Endothelial cell of umbilical vein (primary cell): Measurements from ENCODE around the gene DUS1L. TPM values are rescaled to one million over a fixed set of nuclear protein-coding genes. Genes with fewer than 3 reads are reported as not detected.

ENCODE experiments used
- BruUV-seq: library from RNA; stranded (reverse); fragments of 400-500 nt; replicated peaks from 2 replicates; lab custom pipeline; 2021; lab: Mats Ljungman, UMichigan
- CTCF ChIA-PET: fragments of 300-600, 350-600 bp; sonication (Branson Sonifier 250); formaldehyde crosslinking; loops from one replicate; lab custom pipeline; 2021; ENCODE audit warnings: antibody characterized with exemption, inconsistent platforms; lab: Charles Lee
- POLR2A ChIA-PET: fragments of 300-600, 350-600 bp; sonication (Branson Sonifier 250); formaldehyde crosslinking; loops from one replicate; lab custom pipeline; 2021; ENCODE audit warnings: antibody characterized with exemption, inconsistent platforms; lab: Charles Lee
- DNase-seq: peaks from one replicate; pipeline ENCODE4 v3.0.0-alpha.2; 2011; ENCODE audit warnings: low read depth, low spot score
- FAIRE-seq: peaks from 2 replicates; lab custom pipeline; 2011; peaks lifted over from hg19 to GRCh38; lab: Jason Lieb, UNC
- H2AFZ ChIP-seq: 2 replicates; pipeline ENCODE4 v1.6.0; 2012; ENCODE audit warnings: low read depth, low read length, control low read depth, inconsistent platforms
- H3K27ac ChIP-seq: 2 replicates; pipeline ENCODE4 v1.5.1; 2011; ENCODE audit warnings: low read depth, mild to moderate bottlenecking, control low read depth, low read length, moderate library complexity; ENCODE audit not compliant: insufficient read depth
- H3K27me3 ChIP-seq, 2 experiments: 2 replicates each; pipeline versions ENCODE4 v1.6.0 to v1.6.1; 2011; ENCODE audit warnings: low read length in 2 of 2, mixed read lengths in 1 of 2; ENCODE audit not compliant: control insufficient read depth in 2 of 2, insufficient read depth in 2 of 2
- H3K36me3 ChIP-seq, 2 experiments: 2 replicates in 1 of 2; 3 replicates in 1 of 2; pipeline ENCODE4 v1.5.1; 2011; ENCODE audit warnings: low read length in 2 of 2, mild to moderate bottlenecking in 1 of 2, moderate library complexity in 1 of 2; ENCODE audit not compliant: control insufficient read depth in 2 of 2, insufficient read depth in 2 of 2; ENCODE audit errors: extremely low read depth in 1 of 2
- H3K4me1 ChIP-seq: 3 replicates; pipeline ENCODE4 v1.5.1; 2011; ENCODE audit warnings: mild to moderate bottlenecking, low read length; ENCODE audit not compliant: control insufficient read depth, insufficient read depth; ENCODE audit errors: extremely low read depth
- H3K4me2 ChIP-seq: 2 replicates; pipeline ENCODE4 v1.6.1; 2011; ENCODE audit warnings: low read length, control low read depth, mixed read lengths; ENCODE audit not compliant: insufficient read depth
- H3K4me3 ChIP-seq, 3 experiments: fragments of 200-600 bp in 1 of 3; sonication (generic), shearing (Covaris generic) in 1 of 3; replicated peaks in 1 of 3; 2 replicates each; pipeline ENCODE4 v1.5.1; 2011 to 2016; ENCODE audit warnings: control low read depth in 3 of 3, low read length in 3 of 3, mild to moderate bottlenecking in 2 of 3, inconsistent platforms in 1 of 3, low read depth in 1 of 3, moderate library complexity in 1 of 3; ENCODE audit not compliant: insufficient read depth in 1 of 3
- H3K79me2 ChIP-seq: 2 replicates; pipeline ENCODE4 v1.6.0; 2012; ENCODE audit warnings: low read length, inconsistent platforms; ENCODE audit not compliant: control insufficient read depth, insufficient read depth
- H3K9ac ChIP-seq: replicated peaks from 2 replicates; pipeline ENCODE3; 2011; ENCODE audit warnings: low read length, control low read depth; ENCODE audit not compliant: insufficient read depth; ENCODE audit errors: extremely low read depth
- H3K9me1 ChIP-seq: replicated peaks from 3 replicates; pipeline ENCODE4 v1.6.0; 2011; ENCODE audit warnings: mild to moderate bottlenecking, low read length; ENCODE audit not compliant: control insufficient read depth, insufficient read depth; ENCODE audit errors: extremely low read depth
- H3K9me3 ChIP-seq: replicated peaks from 2 replicates; pipeline ENCODE4 v1.5.1; 2012; ENCODE audit warnings: low read length, inconsistent platforms; ENCODE audit not compliant: control insufficient read depth, insufficient read depth
- H4K20me1 ChIP-seq: replicated peaks from 2 replicates; pipeline ENCODE3; 2011; ENCODE audit warnings: mild to moderate bottlenecking, low read length; ENCODE audit not compliant: control insufficient read depth, insufficient read depth; ENCODE audit errors: extremely low read depth
- CTCF ChIP-seq, 2 donors: IDR thresholded peaks; 1 replicate in 1 of 2; 2 replicates in 1 of 2; pipeline ENCODE4 v1.5.1; 2011; ENCODE audit warnings: low read length in 2 of 2, mild to moderate bottlenecking in 2 of 2, moderate library complexity in 2 of 2, control low read depth in 1 of 2, inconsistent platforms in 1 of 2, low read depth in 1 of 2; ENCODE audit not compliant: insufficient read depth in 1 of 2; ENCODE audit errors: extremely low read depth in 1 of 2
- EZH2 ChIP-seq: IDR thresholded peaks from 2 replicates; pipeline ENCODE4 v1.6.1; 2012; ENCODE audit warnings: borderline replicate concordance, low read depth, mild to moderate bottlenecking, moderate library complexity, low read length, inconsistent platforms; ENCODE audit not compliant: severe bottlenecking
- FOS ChIP-seq: IDR thresholded peaks from 2 replicates; pipeline ENCODE4 v1.6.1; 2011; ENCODE audit warnings: mild to moderate bottlenecking, low read length, moderate library complexity, borderline replicate concordance; ENCODE audit not compliant: insufficient read depth
- GATA2 ChIP-seq: IDR thresholded peaks from 2 replicates; pipeline ENCODE4 v1.7.0; 2011; ENCODE audit warnings: low read depth, mild to moderate bottlenecking, moderate library complexity, mixed read lengths, low read length; ENCODE audit not compliant: insufficient read length, insufficient read depth
- JUN ChIP-seq: IDR thresholded peaks from 2 replicates; pipeline ENCODE4 v1.6.1; 2011; ENCODE audit warnings: borderline replicate concordance, low read depth; ENCODE audit not compliant: insufficient read length, insufficient read depth
- MAX ChIP-seq: IDR thresholded peaks from 2 replicates; pipeline ENCODE4 v1.6.1; 2011; ENCODE audit not compliant: insufficient read depth, insufficient read length
- MYC ChIP-seq: IDR thresholded peaks from one replicate; pipeline ENCODE4 v1.6.1; 2011; ENCODE audit warnings: mild to moderate bottlenecking, low read depth, low read length
- POLR2A ChIP-seq: IDR thresholded peaks from 2 replicates; pipeline ENCODE4 v1.6.1; 2012; ENCODE audit warnings: low read depth, mild to moderate bottlenecking, control low read depth, low read length
- POLR2AphosphoS5 ChIP-seq: IDR thresholded peaks from 2 replicates; pipeline ENCODE4 v1.6.1; 2012; ENCODE audit warnings: low read depth, mild to moderate bottlenecking, control low read depth, low read length, moderate library complexity; ENCODE audit not compliant: insufficient read depth
- dilution Hi-C: fragments of 300-500 bp; cut with MboI; formaldehyde crosslinking; loops from one replicate; pipeline ENCODE4 v1.15.0; 2019; ENCODE audit warnings: low sequenced_read_pairs; ENCODE audit not compliant: extremely low pct_ligation_motif_present
- intact Hi-C: fragments of 100-400 bp; cut with micrococcal nuclease; formaldehyde crosslinking; loops from one replicate; pipeline ENCODE4 v1.10.0; 2022
- polyA plus RNA-seq, 4 experiments: library from polyadenylated mRNA; depleted of rRNA in 3 of 4; stranded (reverse) in 3 of 4; unstranded in 1 of 4; fragments of >200 nt; gene quantifications; 2 replicates each; pipeline versions ENCODE4 v1.2.1 to v1.2.3, GENCODE V29; 2011 to 2012; ENCODE audit warnings: missing spikeins in 1 of 4
- total RNA-seq: library from RNA; stranded (reverse); gene quantifications from 2 replicates; pipeline ENCODE4 v1.2.3, GENCODE V29; 2021

Gene DUS1L
- total and polyA plus RNA-seq, 2 donors (not counting 3 experiments of a cell fraction or from before 2014, with no cell fraction given): 60.1 to 92.9 TPM

GRCh38 chr17:82058230-82058854 lies 7.3 kb downstream of the DUS1L start:
- Histone ChIP-seq H4K20me1 (no peaks in the 10 kb centered on the region), H3K4me2 (no peak overlapping the region), H2AFZ (no peak overlapping the region), H3K9me1 (no peaks in the 10 kb centered on the region), H3K27ac (no peak overlapping the region), H3K4me3 (no peak overlapping the region), H3K27me3 (no peaks in the 10 kb centered on the region), H3K9me3 (no peaks in the 10 kb centered on the region), H3K9ac (no peak overlapping the region), H3K79me2 (no peaks in the 10 kb centered on the region), H3K36me3 (peaks cover 12 to 60% of the 10 kb centered on the region in 2 experiments), H3K4me1 (no peaks in the 10 kb centered on the region)
- ChIA-PET CTCF (interaction anchor here (1.0 kb wide), 1 partner anchor 28 kb away, joined by 4 read pairs; no protein-coding TSS in a partner anchor), POLR2A (no interaction called here)
- intact Hi-C loops: no loop called here
- dilution Hi-C loops: no loop called here
- FAIRE-seq (no peak), DNase-seq (no peak)
- no peak for TF ChIP-seq FOS
- TF ChIP-seq MAX: no peak
- no peak for TF ChIP-seq CTCF (IDR thresholded peaks at IDR 0.05; ENCODE audit: extremely low read depth in 1 of 2, insufficient read depth in 1 of 2, low read depth in 1 of 2, low read length in 2 of 2)
- no peak for TF ChIP-seq GATA2
- no peak for TF ChIP-seq POLR2AphosphoS5
- TF ChIP-seq JUN: no peak
- TF ChIP-seq MYC: no peak
- no peak for TF ChIP-seq POLR2A
- no peak for TF ChIP-seq EZH2
- no TSS peak for BruUV-seq
